ENCODE data around the gene AVEN.
"Not testable (repeated sequence)": the region's sequence is repeated elsewhere in the genome, so short reads cannot be mapped to it uniquely, and the experiment has no call there.

Gene AVEN

DNA sequence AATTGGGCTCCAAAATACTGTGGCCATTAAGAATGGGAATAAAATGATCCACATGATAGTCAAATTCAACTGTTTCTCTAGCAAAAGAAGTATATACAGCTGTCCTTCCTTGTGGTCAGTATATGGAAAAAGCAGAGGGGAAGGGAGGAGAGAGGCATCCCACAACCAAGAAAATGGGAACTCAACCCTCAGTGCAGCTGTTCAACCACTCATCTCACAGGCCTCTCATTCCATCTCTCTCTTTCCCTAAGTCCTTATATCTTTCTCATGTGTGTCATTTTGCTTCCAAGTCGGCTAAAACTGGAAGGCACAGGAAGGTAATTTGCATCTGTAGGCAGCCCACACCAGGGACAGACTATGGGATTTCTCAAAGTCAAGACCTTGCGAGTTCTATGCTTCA is 27.5 kb downstream of the AVEN start:
- Histone ChIP-seq H3K9ac (ENCODE audit: low read length) (no peak overlapping the region), H3K27me3 (ENCODE audit: control insufficient read depth in 1 of 2, insufficient read depth in 2 of 2, low read length in 2 of 2) (no peaks in the 10 kb centered on the region), H3K36me3 (ENCODE audit: insufficient read depth, low read length) (no peaks in the 10 kb centered on the region), H3K4me3 (ENCODE audit: low read depth in 1 of 2, low read length in 2 of 2) (no peak overlapping the region), H3K9me3 (ENCODE audit: low read length) (no peaks in the 10 kb centered on the region), H3K27ac (ENCODE audit: low read depth, low read length) (no peak overlapping the region), H3K4me1 (ENCODE audit: insufficient read depth, low read length) (no peaks in the 10 kb centered on the region)

DNA sequence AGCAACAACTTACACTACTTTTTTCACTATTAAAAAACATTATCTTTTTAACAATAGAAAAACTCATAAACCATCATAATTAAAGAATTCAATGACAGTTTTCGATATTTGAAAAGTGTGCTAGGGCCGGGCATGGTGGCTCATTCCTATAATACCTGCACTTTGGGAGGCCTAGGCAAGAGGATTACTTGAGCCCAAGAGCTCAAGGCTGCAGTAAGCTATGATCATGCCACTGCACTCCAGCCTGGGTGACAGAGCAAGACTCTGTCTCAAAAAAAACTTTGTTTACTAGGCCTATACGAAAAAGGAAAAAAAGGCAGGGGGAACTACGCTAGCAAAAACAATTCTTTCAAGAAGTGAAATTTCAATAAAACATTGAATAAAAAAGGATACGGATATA is 28.1 kb downstream of the AVEN start:
- H3K9ac ChIP-seq (ENCODE audit: low read length), result no peak overlapping the region
- H3K27me3 ChIP-seq (ENCODE audit: control insufficient read depth in 1 of 2, insufficient read depth in 2 of 2, low read length in 2 of 2), result no peaks in the 10 kb centered on the region
- no peaks in the 10 kb centered on the region for H3K36me3 ChIP-seq (ENCODE audit: insufficient read depth, low read length)
- H3K4me1 ChIP-seq (ENCODE audit: insufficient read depth, low read length), result no peaks in the 10 kb centered on the region
- no peaks in the 10 kb centered on the region for H3K9me3 ChIP-seq (ENCODE audit: low read length)
- no peak overlapping the region for H3K27ac ChIP-seq (ENCODE audit: low read depth, low read length)
- H3K4me3 ChIP-seq (ENCODE audit: low read depth in 1 of 2, low read length in 2 of 2), result no peak overlapping the region

- no peak overlapping the region for H3K4me3 ChIP-seq (ENCODE audit: low read depth in 1 of 2, low read length in 2 of 2)
- H3K36me3 ChIP-seq (ENCODE audit: insufficient read depth, low read length), result no peaks in the 10 kb centered on the region
- H3K9me3 ChIP-seq (ENCODE audit: low read length), result no peaks in the 10 kb centered on the region
- no peaks in the 10 kb centered on the region for H3K4me1 ChIP-seq (ENCODE audit: insufficient read depth, low read length)
- H3K27me3 ChIP-seq (ENCODE audit: control insufficient read depth in 1 of 2, insufficient read depth in 2 of 2, low read length in 2 of 2), result no peaks in the 10 kb centered on the region
- no peak overlapping the region for H3K27ac ChIP-seq (ENCODE audit: low read depth, low read length)
- H3K9ac ChIP-seq (ENCODE audit: low read length), result no peak overlapping the region
Measured at GRCh38 chr15:34009656-34010055, 29.3 kb downstream of the AVEN start.

DNA sequence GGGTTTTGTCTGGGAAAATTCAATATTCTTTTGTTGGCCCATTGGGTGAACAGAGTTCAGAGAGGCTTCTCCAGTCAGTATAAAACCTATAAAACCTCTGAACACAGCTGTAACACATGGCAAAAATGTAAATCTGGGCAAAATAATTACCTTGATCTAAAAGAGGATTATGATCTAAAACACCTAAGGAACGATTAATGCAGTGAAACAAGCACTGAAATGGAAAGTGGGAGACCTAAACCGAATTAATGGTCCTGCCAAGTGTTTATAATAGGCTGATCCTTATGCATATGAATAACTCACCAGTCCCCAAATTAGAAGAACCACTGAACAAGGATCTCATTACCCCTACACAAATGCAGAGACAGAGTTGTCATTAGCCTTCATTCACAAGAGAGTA is 32.6 kb downstream of the AVEN start:
- Histone ChIP-seq H3K9ac (ENCODE audit: low read length) (no peak overlapping the region), H3K4me1 (ENCODE audit: insufficient read depth, low read length) (no peaks in the 10 kb centered on the region), H3K27ac (ENCODE audit: low read depth, low read length) (no peak overlapping the region)

GRCh38 chr15:34001536-34001935 is 37.5 kb downstream of the AVEN start:
- no peaks in the 10 kb centered on the region for H3K4me1 ChIP-seq (ENCODE audit: insufficient read depth, low read length)
- H3K27me3 ChIP-seq (ENCODE audit: control insufficient read depth in 1 of 2, insufficient read depth in 2 of 2, low read length in 2 of 2), result no peaks in the 10 kb centered on the region
- no peak overlapping the region for H3K4me3 ChIP-seq (ENCODE audit: low read depth in 1 of 2, low read length in 2 of 2)
- no peaks in the 10 kb centered on the region for H3K9me3 ChIP-seq (ENCODE audit: low read length)
- no peak overlapping the region for H3K9ac ChIP-seq (ENCODE audit: low read length)
- no peaks in the 10 kb centered on the region for H3K36me3 ChIP-seq (ENCODE audit: insufficient read depth, low read length)
- H3K27ac ChIP-seq (ENCODE audit: low read depth, low read length), result no peak overlapping the region

More for the DNA sequence above, 32.6 kb downstream of the AVEN start:
- H3K27me3 ChIP-seq (ENCODE audit: control insufficient read depth in 1 of 2, insufficient read depth in 2 of 2, low read length in 2 of 2), result no peaks in the 10 kb centered on the region
- H3K36me3 ChIP-seq (ENCODE audit: insufficient read depth, low read length), result no peaks in the 10 kb centered on the region
- no peaks in the 10 kb centered on the region for H3K9me3 ChIP-seq (ENCODE audit: low read length)
- no peak overlapping the region for H3K4me3 ChIP-seq (ENCODE audit: low read depth in 1 of 2, low read length in 2 of 2)

DNA sequence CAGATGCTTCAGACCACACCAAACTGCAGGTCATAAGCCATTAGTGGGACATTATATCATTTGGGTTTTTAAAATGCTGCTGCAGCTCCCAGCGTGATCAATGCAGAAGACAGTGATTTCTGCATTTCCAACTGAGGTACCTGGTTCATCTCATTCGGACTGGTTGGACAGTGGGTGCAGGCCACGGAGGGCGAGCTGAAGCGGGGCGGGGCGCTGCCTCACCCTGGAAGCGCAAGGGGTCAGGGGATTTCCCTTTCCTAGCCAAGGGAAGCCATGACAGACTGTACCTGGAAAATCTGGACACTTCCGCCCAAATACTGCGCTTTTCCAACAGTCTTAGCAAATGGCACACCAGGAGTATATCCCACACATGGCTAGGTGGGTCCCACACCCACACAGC is 43.3 kb downstream of the AVEN start:
- not testable (repeated sequence) for H3K27ac ChIP-seq (ENCODE audit: low read depth, low read length); H3K4me1 ChIP-seq (ENCODE audit: insufficient read depth, low read length); H3K36me3 ChIP-seq (ENCODE audit: insufficient read depth, low read length); H3K9ac ChIP-seq (ENCODE audit: low read length); H3K9me3 ChIP-seq (ENCODE audit: low read length); H3K27me3 ChIP-seq (ENCODE audit: control insufficient read depth in 1 of 2, insufficient read depth in 2 of 2, low read length in 2 of 2); H3K4me3 ChIP-seq (ENCODE audit: low read depth in 1 of 2, low read length in 2 of 2)

- Histone ChIP-seq H3K4me1 (ENCODE audit: insufficient read depth, low read length) (no peaks in the 10 kb centered on the region), H3K9ac (ENCODE audit: low read length) (no peak overlapping the region), H3K36me3 (ENCODE audit: insufficient read depth, low read length) (no peaks in the 10 kb centered on the region), H3K9me3 (ENCODE audit: low read length) (no peaks in the 10 kb centered on the region), H3K27ac (ENCODE audit: low read depth, low read length) (no peak overlapping the region), H3K27me3 (ENCODE audit: control insufficient read depth in 1 of 2, insufficient read depth in 2 of 2, low read length in 2 of 2) (no peaks in the 10 kb centered on the region), H3K4me3 (ENCODE audit: low read depth in 1 of 2, low read length in 2 of 2) (no peak overlapping the region)
Measured at GRCh38 chr15:33994005-33994615, 44.9 kb downstream of the AVEN start.

- no peak overlapping the region for H3K27ac ChIP-seq (ENCODE audit: low read depth, low read length)
Measured at GRCh38 chr15:33988384-33988783, 50.6 kb downstream of the AVEN start.

DNA sequence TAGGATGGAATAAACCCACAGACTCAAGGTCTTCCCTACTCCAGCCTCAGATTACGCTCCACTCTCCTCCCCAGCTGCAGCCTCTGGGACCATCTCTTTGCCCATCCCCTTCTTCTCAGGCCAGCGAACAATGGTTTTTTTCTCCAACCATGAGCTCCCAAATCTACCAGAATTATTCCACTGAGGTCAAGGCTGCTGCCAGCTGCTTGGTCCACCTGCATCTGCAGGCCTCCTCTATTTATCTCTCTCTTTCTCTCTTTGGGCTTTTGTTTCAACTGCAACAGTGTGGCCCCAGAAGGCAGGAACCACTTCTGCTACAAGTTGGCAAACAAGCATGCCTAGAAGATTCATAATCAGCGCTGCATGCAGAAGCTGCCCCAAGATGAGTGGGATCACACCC is 51.6 kb downstream of the AVEN start:
- Histone ChIP-seq H3K4me3 (ENCODE audit: low read depth in 1 of 2, low read length in 2 of 2) (no peak overlapping the region), H3K27me3 (ENCODE audit: control insufficient read depth in 1 of 2, insufficient read depth in 2 of 2, low read length in 2 of 2) (no peaks in the 10 kb centered on the region), H3K9ac (ENCODE audit: low read length) (no peak overlapping the region), H3K4me1 (ENCODE audit: insufficient read depth, low read length) (no peaks in the 10 kb centered on the region), H3K36me3 (ENCODE audit: insufficient read depth, low read length) (no peaks in the 10 kb centered on the region), H3K27ac (ENCODE audit: low read depth, low read length) (no peak overlapping the region), H3K9me3 (ENCODE audit: low read length) (no peaks in the 10 kb centered on the region)

More at GRCh38 chr15:33988384-33988783, 50.6 kb downstream of the AVEN start:
- no peak overlapping the region for H3K4me3 ChIP-seq (ENCODE audit: low read depth in 1 of 2, low read length in 2 of 2)
- H3K36me3 ChIP-seq (ENCODE audit: insufficient read depth, low read length), result no peaks in the 10 kb centered on the region
- H3K9ac ChIP-seq (ENCODE audit: low read length), result no peak overlapping the region
- no peaks in the 10 kb centered on the region for H3K27me3 ChIP-seq (ENCODE audit: control insufficient read depth in 1 of 2, insufficient read depth in 2 of 2, low read length in 2 of 2)
- no peaks in the 10 kb centered on the region for H3K9me3 ChIP-seq (ENCODE audit: low read length)
- no peaks in the 10 kb centered on the region for H3K4me1 ChIP-seq (ENCODE audit: insufficient read depth, low read length)

- Histone ChIP-seq H3K9me3 (ENCODE audit: low read length) (no peaks in the 10 kb centered on the region), H3K27ac (ENCODE audit: low read depth, low read length) (no peak overlapping the region), H3K4me1 (ENCODE audit: insufficient read depth, low read length) (no peaks in the 10 kb centered on the region), H3K9ac (ENCODE audit: low read length) (no peak overlapping the region), H3K4me3 (ENCODE audit: low read depth in 1 of 2, low read length in 2 of 2) (no peak overlapping the region), H3K36me3 (ENCODE audit: insufficient read depth, low read length) (no peaks in the 10 kb centered on the region), H3K27me3 (ENCODE audit: control insufficient read depth in 1 of 2, insufficient read depth in 2 of 2, low read length in 2 of 2) (no peaks in the 10 kb centered on the region)
Measured at GRCh38 chr15:33985751-33986150, 53.3 kb downstream of the AVEN start.

- Histone ChIP-seq H3K36me3 (ENCODE audit: insufficient read depth, low read length) (no peaks in the 10 kb centered on the region), H3K4me3 (ENCODE audit: low read depth in 1 of 2, low read length in 2 of 2) (no peak overlapping the region), H3K9ac (ENCODE audit: low read length) (no peak overlapping the region), H3K27me3 (ENCODE audit: control insufficient read depth in 1 of 2, insufficient read depth in 2 of 2, low read length in 2 of 2) (no peaks in the 10 kb centered on the region), H3K27ac (ENCODE audit: low read depth, low read length) (no peak overlapping the region), H3K9me3 (ENCODE audit: low read length) (no peaks in the 10 kb centered on the region), H3K4me1 (ENCODE audit: insufficient read depth, low read length) (no peaks in the 10 kb centered on the region)
Measured at GRCh38 chr15:33985287-33985686, 53.7 kb downstream of the AVEN start.

- H3K9me3 ChIP-seq (ENCODE audit: low read length), result no peaks in the 10 kb centered on the region
Measured at GRCh38 chr15:33982516-33982915, 56.5 kb downstream of the AVEN start.

More at GRCh38 chr15:33982516-33982915, 56.5 kb downstream of the AVEN start:
- no peak overlapping the region for H3K4me3 ChIP-seq (ENCODE audit: low read depth in 1 of 2, low read length in 2 of 2)
- no peaks in the 10 kb centered on the region for H3K27me3 ChIP-seq (ENCODE audit: control insufficient read depth in 1 of 2, insufficient read depth in 2 of 2, low read length in 2 of 2)
- no peak overlapping the region for H3K9ac ChIP-seq (ENCODE audit: low read length)
- no peaks in the 10 kb centered on the region for H3K4me1 ChIP-seq (ENCODE audit: insufficient read depth, low read length)
- no peak overlapping the region for H3K27ac ChIP-seq (ENCODE audit: low read depth, low read length)
- no peaks in the 10 kb centered on the region for H3K36me3 ChIP-seq (ENCODE audit: insufficient read depth, low read length)

All from muscle layer of colon (tissue), 2 donors.